Adrenal gland (tissue), 5 donors: ENCODE data around the gene NETO2.
"Not testable (repeated sequence)": the region's sequence is repeated elsewhere in the genome, so short reads cannot be mapped to it uniquely, and the experiment has no call there.

ENCODE experiments used
- CTCF ChIP-seq, 6 experiments: fragments of 450-650 bp in 4 of 6; fragments of 200-600 bp in 2 of 6; sonication (generic) in 1 of 6; IDR thresholded peaks; 1 replicate in 5 of 6; 2 replicates in 1 of 6; pipeline versions ENCODE4 v1.5.1 to v1.8.0; 2016 to 2021; ENCODE audit warnings: antibody characterized with exemption in 6 of 6, mild to moderate bottlenecking in 2 of 6, moderate library complexity in 1 of 6
- POLR2A ChIP-seq, 2 donors: fragments of 450-650 bp; IDR thresholded peaks; one replicate each; pipeline ENCODE4 v1.6.1; 2017; ENCODE audit warnings: antibody characterized with exemption in 2 of 2, mild to moderate bottlenecking in 2 of 2, moderate library complexity in 1 of 2
- donor health status: DM: no; HTN: no; CAD: no.

GRCh38 chr16:47059130-47059529, 84.6 kb downstream of the NETO2 start:
- TF ChIP-seq CTCF, POLR2A (IDR thresholded peaks at IDR 0.05): not testable (repeated sequence)
